A172 (cell line): Measurements from ENCODE around the gene OR10P1. TPM values are rescaled to one million over a fixed set of nuclear protein-coding genes. Genes with fewer than 3 reads are reported as not detected.
"Not testable (repeated sequence)": the region's sequence is repeated elsewhere in the genome, so short reads cannot be mapped to it uniquely, and the experiment has no call there.

Experiments
- DNase-seq: peaks from one replicate; pipeline ENCODE4 v3.0.0-alpha.2; 2015; ENCODE audit warnings: low spot score
- total RNA-seq: library from RNA; depleted of rRNA; stranded (reverse); fragments of >200 nt; shearing (Covaris generic); gene quantifications from 2 replicates; pipeline ENCODE4 v1.2.3, GENCODE V29; 2014; rRNA removed

OR10P1 gene, protein sequence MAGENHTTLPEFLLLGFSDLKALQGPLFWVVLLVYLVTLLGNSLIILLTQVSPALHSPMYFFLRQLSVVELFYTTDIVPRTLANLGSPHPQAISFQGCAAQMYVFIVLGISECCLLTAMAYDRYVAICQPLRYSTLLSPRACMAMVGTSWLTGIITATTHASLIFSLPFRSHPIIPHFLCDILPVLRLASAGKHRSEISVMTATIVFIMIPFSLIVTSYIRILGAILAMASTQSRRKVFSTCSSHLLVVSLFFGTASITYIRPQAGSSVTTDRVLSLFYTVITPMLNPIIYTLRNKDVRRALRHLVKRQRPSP
- not detected in 2 replicates for total RNA-seq

DNA sequence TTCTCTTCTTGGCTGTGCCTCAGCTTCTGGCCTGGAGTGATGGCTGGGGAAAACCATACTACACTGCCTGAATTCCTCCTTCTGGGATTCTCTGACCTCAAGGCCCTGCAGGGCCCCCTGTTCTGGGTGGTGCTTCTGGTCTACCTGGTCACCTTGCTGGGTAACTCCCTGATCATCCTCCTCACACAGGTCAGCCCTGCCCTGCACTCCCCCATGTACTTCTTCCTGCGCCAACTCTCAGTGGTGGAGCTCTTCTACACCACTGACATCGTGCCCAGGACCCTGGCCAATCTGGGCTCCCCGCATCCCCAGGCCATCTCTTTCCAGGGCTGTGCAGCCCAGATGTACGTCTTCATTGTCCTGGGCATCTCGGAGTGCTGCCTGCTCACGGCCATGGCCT, at the start of gene OR10P1:
TSS of gene OR10P1 (plus strand) at position 40 of the 400 bp plus-strand sequence. CDS start at position 40, 0 bp downstream.
- DNase-seq, result no peak

DNA sequence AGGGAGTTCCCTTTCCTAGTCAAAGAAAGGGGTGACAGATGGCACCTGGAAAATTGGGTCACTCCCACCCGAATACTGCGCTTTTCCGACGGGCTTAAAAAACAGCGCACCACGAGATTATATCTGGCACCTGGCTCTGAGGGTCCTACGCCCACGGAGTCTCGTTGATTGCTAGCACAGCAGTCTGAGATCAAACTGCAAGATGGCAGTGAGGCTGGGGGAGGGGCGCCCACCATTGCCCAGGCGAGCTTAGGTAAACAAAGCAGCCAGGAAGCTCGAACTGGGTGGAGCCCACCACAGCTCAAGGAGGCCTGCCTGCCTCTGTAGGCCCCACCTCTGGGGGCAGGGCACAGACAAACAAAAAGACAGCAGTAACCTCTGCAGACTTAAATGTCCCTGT, 46.5 kb upstream of the OR10P1 start:
- not testable (repeated sequence) for DNase-seq

DNA sequence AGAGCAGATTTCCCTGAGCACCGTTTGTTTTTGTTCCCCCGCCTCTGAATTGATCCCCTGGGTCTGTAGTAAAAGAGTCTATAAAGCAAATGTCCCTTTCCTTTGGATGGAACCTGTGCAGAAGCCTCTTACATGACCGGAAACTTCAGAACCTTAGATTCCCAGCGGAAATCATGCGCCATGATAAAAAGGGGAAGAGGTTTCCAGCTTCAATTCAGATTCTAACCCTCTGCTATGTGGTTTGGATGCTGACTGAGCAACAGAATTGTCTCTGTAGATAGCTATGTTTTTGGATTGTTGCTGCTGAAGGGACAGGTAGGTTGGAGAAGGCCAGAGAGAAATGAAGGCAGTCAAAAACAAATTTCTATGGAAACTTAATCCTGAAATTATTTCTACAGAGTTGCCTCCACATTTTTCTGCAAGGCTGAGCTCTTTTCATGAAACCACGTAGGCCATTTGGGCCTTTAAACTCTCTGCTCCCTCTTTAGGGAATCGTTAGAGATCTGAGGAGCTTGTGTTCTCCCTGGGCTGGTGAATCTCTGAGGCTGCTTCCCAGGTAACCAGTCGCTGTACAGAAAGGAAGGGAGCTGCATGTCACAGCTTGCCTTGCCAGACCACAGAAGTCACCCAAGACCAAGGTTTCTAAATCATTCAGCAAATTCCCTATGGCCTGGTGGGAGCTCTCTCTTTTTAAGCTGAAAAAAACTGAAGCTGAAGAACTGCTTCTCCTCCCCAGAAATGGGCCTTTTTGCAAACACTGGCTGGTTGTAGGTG, 28.7 kb upstream of the OR10P1 start:
- no peak for DNase-seq

DNA sequence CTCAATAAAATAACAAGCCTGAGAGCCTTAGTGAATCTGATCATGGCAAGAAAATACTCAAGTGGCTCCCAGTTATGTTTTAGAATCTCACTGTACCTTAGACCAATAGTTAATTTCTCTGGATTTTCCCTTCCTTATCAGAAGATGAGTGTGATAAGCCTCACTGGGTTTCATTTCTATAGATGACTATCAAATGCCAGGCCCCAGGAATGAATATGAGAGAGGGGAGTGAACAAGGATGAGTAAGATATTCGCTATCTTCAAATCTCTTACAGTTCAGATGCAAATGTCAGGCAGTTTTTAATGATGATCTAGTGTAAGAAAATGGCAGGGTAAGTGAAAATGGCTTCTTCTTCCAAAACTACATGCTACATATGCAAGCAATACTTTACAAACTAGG, 26.1 kb upstream of the OR10P1 start:
- no peak for DNase-seq

- DNase-seq, result no peak
Measured at GRCh38 chr12:55612646-55613045, 24.0 kb upstream of the OR10P1 start.

GRCh38 chr12:55614764-55615163, 21.9 kb upstream of the OR10P1 start:
- no peak for DNase-seq

GRCh38 chr12:55619354-55620138, 17.1 kb upstream of the OR10P1 start:
- DNase-seq, result peak; percentile 87

DNA sequence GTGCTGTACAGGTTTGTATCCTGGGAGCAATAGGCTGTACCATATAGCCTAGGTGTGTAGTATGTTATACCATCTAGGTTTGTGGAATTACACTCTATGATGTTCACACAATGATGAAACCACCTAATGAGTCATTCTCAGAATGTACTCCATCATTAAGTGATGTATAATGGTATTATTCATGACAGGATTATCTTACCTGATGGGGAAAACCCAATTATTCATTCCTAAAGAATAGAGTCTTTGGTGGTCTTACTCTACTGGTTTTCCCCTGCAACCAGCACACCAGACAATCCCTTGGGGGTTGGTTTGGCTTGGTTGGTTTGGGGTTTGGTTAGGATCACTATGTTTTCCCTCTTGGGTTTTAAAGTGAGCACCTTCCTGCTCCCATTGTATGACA, 12.6 kb upstream of the OR10P1 start:
- DNase-seq, result no peak

DNA sequence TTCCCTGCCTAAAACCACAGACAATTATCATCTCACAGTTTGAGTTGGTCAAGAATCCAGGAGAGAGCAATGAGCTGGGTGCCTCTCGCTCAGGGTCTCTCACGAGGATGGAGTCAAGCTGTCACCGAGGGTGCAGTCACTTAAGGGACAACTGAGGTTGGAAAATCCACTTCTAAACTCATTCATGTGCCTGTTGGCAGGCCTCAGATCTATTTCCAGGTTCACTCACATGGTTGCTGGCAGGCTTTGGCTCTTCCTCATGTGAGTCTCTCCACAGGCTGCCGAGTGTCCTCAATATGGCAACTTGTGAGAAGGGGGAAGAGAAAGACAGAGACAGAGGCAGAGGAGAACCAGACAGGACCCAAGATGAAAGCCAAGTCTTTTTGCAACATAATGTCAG, 10.5 kb upstream of the OR10P1 start:
- no peak for DNase-seq

GRCh38 chr12:55629058-55629841, 7.4 kb upstream of the OR10P1 start:
- DNase-seq, result no peak

- DNase-seq, result no peak
Measured at GRCh38 chr12:55631056-55631455, 5.6 kb upstream of the OR10P1 start.

DNA sequence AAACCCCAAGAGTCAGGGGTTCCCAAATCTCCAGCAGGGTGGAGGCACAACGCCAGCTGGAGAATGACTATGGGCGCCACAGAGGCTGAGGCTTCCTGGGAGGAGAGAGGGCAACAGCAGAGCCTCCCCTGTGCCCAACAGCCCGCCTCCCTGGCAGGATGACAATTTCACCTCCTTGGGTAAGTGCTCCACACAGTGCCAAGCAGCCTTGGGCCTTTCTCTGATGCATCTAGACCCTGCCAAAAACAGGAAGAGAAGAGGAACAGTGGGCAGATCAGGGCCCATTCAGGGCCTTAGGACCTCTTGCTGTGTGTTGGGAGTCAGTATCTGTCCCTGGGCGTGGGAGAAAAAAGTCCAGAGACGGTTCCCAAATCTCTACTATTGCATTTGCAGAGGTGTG, 5.0 kb upstream of the OR10P1 start:
- DNase-seq, result no peak

- no peak for DNase-seq
Measured at GRCh38 chr12:55633151-55633550, 3.5 kb upstream of the OR10P1 start.

DNA sequence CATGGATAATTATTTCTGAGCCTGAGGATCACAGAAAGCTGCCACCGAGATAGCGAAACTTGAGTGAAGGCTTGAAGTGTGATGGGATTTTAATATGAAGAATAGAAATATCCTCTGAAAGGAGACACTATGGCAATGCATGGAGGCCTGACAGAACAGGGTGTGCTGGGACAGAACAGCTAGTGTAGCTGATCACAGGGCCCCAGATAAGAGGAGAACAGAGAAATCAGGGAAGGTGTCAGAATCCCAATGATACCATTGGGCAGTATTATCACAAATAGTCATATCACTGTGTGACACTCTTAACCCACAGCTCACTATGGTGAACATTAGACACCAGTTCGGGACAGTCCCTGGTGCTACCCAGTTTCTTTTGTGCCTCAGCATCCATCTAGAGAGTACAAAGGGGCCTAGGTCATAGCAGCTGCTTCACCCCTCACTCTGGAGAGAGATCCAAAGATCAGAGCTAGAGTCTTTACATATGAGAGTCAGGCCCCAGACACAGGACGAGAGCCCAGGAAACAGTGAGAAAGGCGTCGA, 506 bp upstream of the OR10P1 start:
- no peak for DNase-seq

GRCh38 chr12:55637467-55637866, 775 bp downstream of the OR10P1 start:
- DNase-seq, result no peak

DNA sequence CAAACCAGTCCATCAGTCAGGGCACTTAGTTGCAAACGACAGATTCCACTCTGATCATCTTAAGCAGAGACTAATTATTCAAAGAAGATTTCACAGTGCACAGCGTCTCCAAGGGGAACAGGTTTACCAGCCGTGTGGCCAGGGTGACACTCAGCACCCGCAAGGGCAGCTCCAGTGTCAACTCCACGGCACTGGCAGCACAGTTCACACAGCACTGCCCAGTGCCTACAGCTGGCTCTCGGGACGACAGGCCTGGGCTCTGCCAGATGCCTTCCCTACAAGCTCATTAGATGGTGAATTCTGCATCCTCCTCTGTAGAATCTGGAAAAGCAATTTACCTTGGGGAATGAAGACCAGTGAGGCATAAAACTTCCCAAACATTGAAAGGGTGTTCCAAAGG, 4.9 kb downstream of the OR10P1 start:
- no peak for DNase-seq

GRCh38 chr12:55642267-55642666, 5.6 kb downstream of the OR10P1 start:
- DNase-seq, result no peak

GRCh38 chr12:55642669-55643068, 6.0 kb downstream of the OR10P1 start:
- no peak for DNase-seq

- no peak for DNase-seq
Measured at GRCh38 chr12:55644591-55644990, 7.9 kb downstream of the OR10P1 start.

DNA sequence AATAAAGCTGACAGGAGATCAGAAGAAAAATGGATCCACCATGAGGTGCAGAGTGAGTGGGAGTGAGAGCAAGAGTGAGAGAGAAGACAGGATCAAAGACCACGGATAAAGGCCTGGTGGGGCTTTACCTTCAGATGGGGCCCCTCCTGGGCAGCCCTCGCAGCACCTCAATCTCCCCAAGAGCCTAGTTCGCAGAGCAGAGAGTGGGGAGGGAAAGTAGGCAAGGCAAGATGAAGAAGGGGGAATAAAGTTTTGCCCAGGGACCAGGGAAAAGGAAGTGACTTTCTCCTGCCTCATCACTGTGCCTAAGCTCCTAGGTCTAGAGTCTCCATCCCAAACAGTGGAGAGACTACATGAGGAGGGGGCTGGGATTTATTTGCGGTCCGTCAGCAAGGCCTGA, 10.3 kb downstream of the OR10P1 start:
- no peak for DNase-seq

- not testable (repeated sequence) for DNase-seq
Measured at GRCh38 chr12:55650620-55651298, 14.1 kb downstream of the OR10P1 start.
